IMR-90 (cell line): ENCODE measurements around the gene YKT6. TPM values are rescaled to one million over a fixed set of nuclear protein-coding genes. Genes with fewer than 3 reads are reported as not detected.

ENCODE experiments used
- ATAC-seq: fragments of 200-7000 bp; cut with Tn5 transposase; 2 replicates; pipeline ENCODE4 v1.9.1; 2020; ENCODE audit warnings: low read depth, mild to moderate bottlenecking, moderate library complexity
- BruUV-seq: library from RNA; stranded (reverse); fragments of 400-500 nt; replicated peaks from 2 replicates; lab custom pipeline; 2021; lab: Mats Ljungman, UMichigan
- CTCF ChIA-PET: fragments of 300-600 bp; formaldehyde crosslinking; extraction: SDS; loops from one replicate; lab custom pipeline; 2021; ENCODE audit warnings: antibody characterized with exemption; lab: Yijun Ruan, JAX
- POLR2A ChIA-PET: fragments of 300-600 bp; sonication (Branson Sonifier 250); formaldehyde crosslinking; loops from one replicate; lab custom pipeline; 2022; ENCODE audit warnings: antibody characterized with exemption; ENCODE audit not compliant: unreplicated experiment; lab: Charles Lee
- DNase-seq: peaks from one replicate; pipeline ENCODE4 v3.0.0; 2013
- H2AFZ ChIP-seq: replicated peaks from 2 replicates; pipeline ENCODE3; 2013; ENCODE audit warnings: low read length, mild to moderate bottlenecking; ENCODE audit not compliant: poor library complexity
- H2AK5ac ChIP-seq: 2 replicates; pipeline ENCODE4 v1.6.1; 2013; ENCODE audit warnings: low read depth, low read length, inconsistent platforms
- H2AK9ac ChIP-seq: replicated peaks from 2 replicates; pipeline ENCODE3; 2013; ENCODE audit warnings: mild to moderate bottlenecking, low read depth, low read length, moderate library complexity; ENCODE audit not compliant: poor library complexity
- H2BK120ac ChIP-seq: 2 replicates; pipeline ENCODE4 v1.6.1; 2013; ENCODE audit warnings: low read depth, low read length, inconsistent platforms
- H2BK15ac ChIP-seq: 3 replicates; pipeline ENCODE4 v1.6.1; 2013; ENCODE audit warnings: low read depth, low read length, inconsistent platforms
- H2BK20ac ChIP-seq: 2 replicates; pipeline ENCODE4 v1.6.1; 2013; ENCODE audit warnings: low read depth, mild to moderate bottlenecking, inconsistent platforms, low read length, moderate library complexity
- H2BK5ac ChIP-seq: 2 replicates; pipeline ENCODE4 v1.6.1; 2013; ENCODE audit warnings: mild to moderate bottlenecking, low read depth, low read length, inconsistent platforms; ENCODE audit not compliant: poor library complexity, severe bottlenecking
- H3K14ac ChIP-seq: replicated peaks from 2 replicates; pipeline ENCODE4 v1.6.1; 2013; ENCODE audit warnings: low read depth, low read length, inconsistent platforms
- H3K18ac ChIP-seq: 2 replicates; pipeline ENCODE4 v1.6.1; 2013; ENCODE audit warnings: low read depth, low read length, control low read depth
- H3K23ac ChIP-seq: 2 replicates; pipeline ENCODE4 v1.6.1; 2013; ENCODE audit warnings: low read depth, low read length, inconsistent platforms
- H3K27ac ChIP-seq: 2 replicates; pipeline ENCODE4 v1.5.1; 2013; ENCODE audit warnings: mild to moderate bottlenecking, control low read depth, low read length; ENCODE audit not compliant: insufficient read depth
- H3K27me3 ChIP-seq: 2 replicates; pipeline ENCODE4 v1.6.1; 2013; ENCODE audit warnings: low read length; ENCODE audit not compliant: control insufficient read depth, insufficient read depth
- H3K36me3 ChIP-seq: 2 replicates; pipeline ENCODE4 v1.6.1; 2013; ENCODE audit warnings: low read length, mixed read lengths; ENCODE audit not compliant: control insufficient read depth, insufficient read depth
- H3K4ac ChIP-seq: 2 replicates; pipeline ENCODE4 v1.6.1; 2013; ENCODE audit warnings: low read depth, low read length, inconsistent platforms
- H3K4me1 ChIP-seq: 2 replicates; pipeline ENCODE4 v1.6.1; 2013; ENCODE audit warnings: low read length, mixed read lengths; ENCODE audit not compliant: control insufficient read depth, insufficient read depth
- H3K4me2 ChIP-seq: 2 replicates; pipeline ENCODE4 v1.6.1; 2013; ENCODE audit warnings: low read depth, mild to moderate bottlenecking, control low read depth, low read length, moderate library complexity
- H3K4me3 ChIP-seq: 2 replicates; pipeline ENCODE4 v1.5.1; 2013; ENCODE audit warnings: low read depth, mild to moderate bottlenecking, control low read depth, low read length, moderate library complexity; ENCODE audit not compliant: insufficient read depth
- H3K56ac ChIP-seq: 2 replicates; pipeline ENCODE4 v1.6.1; 2013; ENCODE audit warnings: low read length, inconsistent platforms; ENCODE audit not compliant: insufficient read depth; ENCODE audit errors: extremely low read depth
- H3K79me1 ChIP-seq, 2 experiments: 2 replicates each; pipeline ENCODE4 v1.6.1; 2013; ENCODE audit warnings: low read length in 2 of 2, inconsistent platforms in 1 of 2, low read depth in 1 of 2
- H3K9ac ChIP-seq: 2 replicates; pipeline ENCODE4 v1.6.1; 2013; ENCODE audit warnings: low read depth, low read length, control low read depth
- H3K9me1 ChIP-seq: 2 replicates; pipeline ENCODE4 v1.6.1; 2013; ENCODE audit warnings: low read length, inconsistent platforms; ENCODE audit not compliant: insufficient read depth
- H3K9me3 ChIP-seq: 2 replicates; pipeline ENCODE4 v1.6.1; 2013; ENCODE audit warnings: low read length; ENCODE audit not compliant: control insufficient read depth, insufficient read depth
- H4K20me1 ChIP-seq: 2 replicates; pipeline ENCODE4 v1.6.1; 2013; ENCODE audit warnings: low read length, inconsistent platforms; ENCODE audit not compliant: insufficient read depth
- H4K5ac ChIP-seq: 2 replicates; pipeline ENCODE4 v1.6.1; 2013; ENCODE audit warnings: mild to moderate bottlenecking, low read depth, low read length, control low read depth
- H4K8ac ChIP-seq, 2 experiments: 2 replicates each; pipeline ENCODE4 v1.6.1; 2013; ENCODE audit warnings: low read depth in 2 of 2, low read length in 2 of 2, control low read depth in 1 of 2, inconsistent platforms in 1 of 2
- H4K91ac ChIP-seq: 2 replicates; pipeline ENCODE4 v1.6.1; 2013; ENCODE audit warnings: low read depth, low read length, inconsistent platforms; ENCODE audit not compliant: insufficient read depth
- BHLHE40 ChIP-seq: fragments of 150-350 bp; IDR thresholded peaks from 2 replicates; pipeline ENCODE4 v1.6.1; 2016; ENCODE audit warnings: mild to moderate bottlenecking, low read depth, low read length
- CEBPB ChIP-seq: IDR thresholded peaks from 2 replicates; pipeline ENCODE4 v1.6.1; 2012; ENCODE audit warnings: low read depth, low read length, improper control_type of control experiment
- CHD1 ChIP-seq: IDR thresholded peaks from 2 replicates; pipeline ENCODE4 v1.6.1; 2012; ENCODE audit warnings: low read depth, low read length, improper control_type of control experiment
- CTCF ChIP-seq: conservative IDR thresholded peaks from 2 replicates; pipeline ENCODE4 v1.5.1; 2012; ENCODE audit warnings: mild to moderate bottlenecking, low read depth, low read length, improper control_type of control experiment
- ELK1 ChIP-seq: fragments of 150-350 bp; IDR thresholded peaks from 2 replicates; pipeline ENCODE4 v1.6.1; 2016; ENCODE audit warnings: low read depth, mild to moderate bottlenecking, low read length, moderate library complexity, borderline replicate concordance
- FOS ChIP-seq: fragments of 150-350 bp; IDR thresholded peaks from 2 replicates; pipeline ENCODE4 v1.6.1; 2016; ENCODE audit warnings: low read depth, low read length
- MAZ ChIP-seq: IDR thresholded peaks from 2 replicates; pipeline ENCODE4 v1.6.1; 2012; ENCODE audit warnings: low read depth, mild to moderate bottlenecking, low read length, improper control_type of control experiment, moderate library complexity, borderline replicate concordance
- MXI1 ChIP-seq: IDR thresholded peaks from 2 replicates; pipeline ENCODE4 v1.6.1; 2012; ENCODE audit warnings: low read depth, mild to moderate bottlenecking, low read length, moderate library complexity, borderline replicate concordance
- NFE2L2 ChIP-seq: fragments of 150-350 bp; IDR thresholded peaks from 2 replicates; pipeline ENCODE4 v1.6.1; 2016; ENCODE audit warnings: low read depth, mild to moderate bottlenecking, low read length
- POLR2A ChIP-seq: IDR thresholded peaks from 2 replicates; pipeline ENCODE4 v1.6.1; 2012; ENCODE audit warnings: mild to moderate bottlenecking, low read depth, low read length
- RAD21 ChIP-seq: IDR thresholded peaks from 2 replicates; pipeline ENCODE4 v1.6.1; 2012; ENCODE audit warnings: low read length, improper control_type of control experiment
- RCOR1 ChIP-seq: IDR thresholded peaks from 2 replicates; pipeline ENCODE4 v1.6.1; 2012; ENCODE audit warnings: mild to moderate bottlenecking, low read length, improper control_type of control experiment; ENCODE audit not compliant: insufficient replicate concordance
- RFX5 ChIP-seq: IDR thresholded peaks from 2 replicates; pipeline ENCODE4 v1.8.0; 2012; ENCODE audit warnings: low read depth, mild to moderate bottlenecking, low read length, moderate library complexity
- SMC3 ChIP-seq: fragments of 150-350 bp; IDR thresholded peaks from 2 replicates; pipeline ENCODE4 v1.6.1; 2016; ENCODE audit warnings: low read depth, mild to moderate bottlenecking, antibody characterized with exemption, low read length, moderate library complexity
- USF2 ChIP-seq: fragments of 150-350 bp; IDR thresholded peaks from 2 replicates; pipeline ENCODE4 v1.6.1; 2017; ENCODE audit warnings: mild to moderate bottlenecking, antibody characterized with exemption, low read length, low read depth
- WGBS, 2 experiments: methylation state at CpG; one replicate each; pipeline versions ENCODE4 v1.1.5 to v1.1.7; 2013; ENCODE audit warnings: missing lambda C conversion rate in 2 of 2; ENCODE audit not compliant: insufficient read length in 1 of 2; ENCODE audit errors: extremely low coverage in 2 of 2; 5-methylcytosine and 5-hydroxymethylcytosine counted together
- dilution Hi-C: fragments of 300-500 bp; cut with HindIII; formaldehyde crosslinking; loops from one replicate; pipeline ENCODE4 v1.14.3; 2018; ENCODE audit warnings: low sequenced_read_pairs; ENCODE audit not compliant: unreplicated experiment
- in situ Hi-C: fragments of 300-500 bp; cut with MboI; formaldehyde crosslinking; loops from 3 replicates; pipeline ENCODE4 v1.14.3; 2019; ENCODE audit warnings: low sequenced_read_pairs, inconsistent platforms, mixed read lengths
- intact Hi-C: fragments of 100-400 bp; cut with micrococcal nuclease; formaldehyde crosslinking; loops from 2 replicates; pipeline ENCODE4 v1.10.0; 2022
- polyA plus RNA-seq, 3 experiments: library from polyadenylated mRNA; depleted of rRNA; stranded (reverse); fragments of >200 nt; gene quantifications; 2 replicates each; pipeline ENCODE4 v1.2.3, GENCODE V29; 2012; ENCODE audit warnings: low replicate concordance in 1 of 3
- total RNA-seq: library from RNA; depleted of rRNA; stranded (reverse); fragments of >200 nt; gene quantifications from 2 replicates; pipeline ENCODE4 v1.2.3, GENCODE V29; 2012

YKT6 gene
- total and polyA plus RNA-seq, 2 of the 4 experiments (the other 2 are of a cell fraction), result 115 to 120 TPM

GRCh38 chr7:44220358-44221112, 19.8 kb downstream of the YKT6 start:
- Histone ChIP-seq H2BK5ac (no peak overlapping the region), H4K5ac (no peak overlapping the region), H3K9ac (no peak overlapping the region), H3K4me1 (no peaks in the 10 kb centered on the region), H3K27ac (no peak overlapping the region), H4K91ac (no peak overlapping the region), H2AFZ (no peak overlapping the region), H3K23ac (no peak overlapping the region), H3K27me3 (peaks cover 29% of the 10 kb centered on the region), H3K4me3 (no peak overlapping the region), H3K56ac (no peak overlapping the region), H2BK120ac (no peak overlapping the region), H3K4ac (no peak overlapping the region), H2BK15ac (no peak overlapping the region), H3K14ac (no peak overlapping the region), H4K20me1 (peaks cover 4% of the 10 kb centered on the region; the same call in 1 of the 2 replicates), H2AK9ac (no peak overlapping the region), H3K9me1 (no peaks in the 10 kb centered on the region), H2AK5ac (no peak overlapping the region), H4K8ac (no peak overlapping the region), H3K18ac (no peak overlapping the region), H3K36me3 (no peaks in the 10 kb centered on the region), H3K9me3 (peaks cover 3% of the 10 kb centered on the region), H2BK20ac (no peak overlapping the region), H3K4me2 (no peak overlapping the region), H3K79me1 (no peaks in the 10 kb centered on the region)
- dilution Hi-C loops (no loop called here), in situ Hi-C loops (no loop called here), intact Hi-C loops (no loop called here)
- 53% methylated on average over 3 of the region's 24 CpGs; no CpG with 5 or more reads in 1 of the 2 experiments for WGBS, 2 experiments
- ATAC-seq (no peak), DNase-seq (no peak)
- no peak for TF ChIP-seq MAZ
- no peak for TF ChIP-seq RCOR1
- TF ChIP-seq USF2, result no peak
- TF ChIP-seq CTCF, result no peak
- TF ChIP-seq NFE2L2, result no peak
- no peak for TF ChIP-seq POLR2A
- no peak for TF ChIP-seq SMC3
- TF ChIP-seq FOS, result no peak
- TF ChIP-seq CHD1, result no peak
- no peak for TF ChIP-seq CEBPB
- TF ChIP-seq BHLHE40, result no peak
- no peak for TF ChIP-seq RAD21
- TF ChIP-seq RFX5, result no peak
- no peak for TF ChIP-seq ELK1
- TF ChIP-seq MXI1, result no peak
- POLR2A ChIA-PET, result no interaction called here
- no TSS peak for BruUV-seq
- CTCF ChIA-PET, result no interaction called here
